PC-3 (cell line): ENCODE data around the gene PRSS38. TPM values are rescaled to one million over a fixed set of nuclear protein-coding genes. Genes with fewer than 3 reads are reported as not detected.

Experiments used
- ATAC-seq: fragments of 200-7000 bp; cut with Tn5 transposase; 2 replicates; pipeline ENCODE4 v1.9.1; 2020; ENCODE audit warnings: mild to moderate bottlenecking, moderate library complexity
- BruUV-seq: library from RNA; stranded (reverse); fragments of 400-500 nt; replicated peaks from 2 replicates; lab custom pipeline; 2021; lab: Mats Ljungman, UMichigan
- CTCF ChIA-PET: fragments of 300-600 bp; sonication (Branson Sonifier 250); formaldehyde crosslinking; loops from one replicate; lab custom pipeline; 2022; ENCODE audit warnings: antibody characterized with exemption; lab: Charles Lee
- POLR2A ChIA-PET: fragments of 300-600 bp; sonication (Branson Sonifier 250); formaldehyde crosslinking; loops from one replicate; lab custom pipeline; 2022; ENCODE audit warnings: antibody characterized with exemption; ENCODE audit not compliant: unreplicated experiment; lab: Charles Lee
- DNase-seq: peaks from one replicate; pipeline ENCODE4 v3.0.0-alpha.2; 2015
- H2AFZ ChIP-seq: fragments of 300-600 bp; sonication (generic); 2 replicates; pipeline ENCODE4 v1.6.0; 2016; ENCODE audit warnings: antibody characterized with exemption, low read length
- H3F3A ChIP-seq: fragments of 300-600 bp; sonication (generic); one replicate; pipeline ENCODE4 v1.6.0; 2017; ENCODE audit warnings: antibody characterized with exemption, low read length, control low read depth, mild to moderate bottlenecking; ENCODE audit not compliant: unreplicated experiment
- H3K27ac ChIP-seq: fragments of 300-600 bp; sonication (generic); 2 replicates; pipeline ENCODE4 v1.5.1; 2016; ENCODE audit warnings: mild to moderate bottlenecking, low read length
- H3K27me3 ChIP-seq: fragments of 300-600 bp; sonication (generic); 2 replicates; pipeline ENCODE4 v1.6.1; 2016; ENCODE audit warnings: low read length, mixed read lengths
- H3K36me3 ChIP-seq: fragments of 300-600 bp; sonication (generic); 2 replicates; pipeline ENCODE4 v1.6.1; 2016; ENCODE audit warnings: low read depth, mixed run types, low read length, mixed read lengths
- H3K4me1 ChIP-seq: fragments of 300-600 bp; sonication (generic); 2 replicates; pipeline ENCODE4 v1.5.1; 2016; ENCODE audit warnings: low read length; ENCODE audit not compliant: insufficient read depth
- H3K4me2 ChIP-seq: fragments of 300-600 bp; sonication (generic); 2 replicates; pipeline ENCODE4 v1.6.0; 2016; ENCODE audit warnings: low read length
- H3K4me3 ChIP-seq: fragments of 300-600 bp; sonication (generic); 2 replicates; pipeline ENCODE4 v1.5.1; 2016; ENCODE audit warnings: mild to moderate bottlenecking, low read length, mixed read lengths
- H3K79me2 ChIP-seq: fragments of 300-600 bp; sonication (generic); 2 replicates; pipeline ENCODE4 v1.6.1; 2017; ENCODE audit warnings: low read length, mixed read lengths
- H3K9ac ChIP-seq: fragments of 300-600 bp; sonication (generic); 2 replicates; pipeline ENCODE4 v1.6.0; 2016; ENCODE audit warnings: mild to moderate bottlenecking, low read length
- H3K9me2 ChIP-seq: fragments of 300-600 bp; sonication (generic); replicated peaks from 2 replicates; pipeline ENCODE4 v1.6.1; 2016; ENCODE audit warnings: mixed run types, low read length, mixed read lengths
- H3K9me3 ChIP-seq: fragments of 300-600 bp; sonication (generic); 2 replicates; pipeline ENCODE4 v1.6.1; 2016; ENCODE audit warnings: low read length, mixed read lengths
- H4K20me1 ChIP-seq: fragments of 300-600 bp; sonication (generic); 2 replicates; pipeline ENCODE4 v1.6.1; 2016; ENCODE audit warnings: low read length, mixed read lengths
- EZH2 ChIP-seq: fragments of 300-600 bp; sonication (generic); IDR thresholded peaks from one replicate; pipeline ENCODE4 v1.6.1; 2017; ENCODE audit warnings: antibody characterized with exemption, mild to moderate bottlenecking, low read length; ENCODE audit not compliant: unreplicated experiment
- EZH2phosphoT487 ChIP-seq: fragments of 300-600 bp; sonication (generic); IDR thresholded peaks from 2 replicates; pipeline ENCODE4 v1.6.1; 2018; ENCODE audit warnings: mild to moderate bottlenecking, antibody characterized with exemption, low read length, borderline replicate concordance
- intact Hi-C: fragments of 100-400 bp; cut with micrococcal nuclease; formaldehyde crosslinking; loops from 2 replicates; pipeline ENCODE4 v1.9.0; 2023
- total RNA-seq: library from RNA; depleted of rRNA; stranded (reverse); fragments of >200 nt; gene quantifications from 2 replicates; pipeline ENCODE4 v1.2.3, GENCODE V29; 2014
- TF ChIP-seq, protein P1 (sequence below): fragments of 300-600 bp; sonication (generic); conservative IDR thresholded peaks from 2 replicates; pipeline ENCODE4 v1.5.1; 2017; ENCODE audit warnings: antibody characterized with exemption, low read depth, mild to moderate bottlenecking, low read length

PRSS38 gene
- total RNA-seq, 1 experiment from 2014 or later: not detected

- H2AFZ ChIP-seq: no peak overlapping the region
- TF ChIP-seq EZH2 (no peak), EZH2phosphoT487 (no peak)
- TF ChIP-seq, protein P1, sequence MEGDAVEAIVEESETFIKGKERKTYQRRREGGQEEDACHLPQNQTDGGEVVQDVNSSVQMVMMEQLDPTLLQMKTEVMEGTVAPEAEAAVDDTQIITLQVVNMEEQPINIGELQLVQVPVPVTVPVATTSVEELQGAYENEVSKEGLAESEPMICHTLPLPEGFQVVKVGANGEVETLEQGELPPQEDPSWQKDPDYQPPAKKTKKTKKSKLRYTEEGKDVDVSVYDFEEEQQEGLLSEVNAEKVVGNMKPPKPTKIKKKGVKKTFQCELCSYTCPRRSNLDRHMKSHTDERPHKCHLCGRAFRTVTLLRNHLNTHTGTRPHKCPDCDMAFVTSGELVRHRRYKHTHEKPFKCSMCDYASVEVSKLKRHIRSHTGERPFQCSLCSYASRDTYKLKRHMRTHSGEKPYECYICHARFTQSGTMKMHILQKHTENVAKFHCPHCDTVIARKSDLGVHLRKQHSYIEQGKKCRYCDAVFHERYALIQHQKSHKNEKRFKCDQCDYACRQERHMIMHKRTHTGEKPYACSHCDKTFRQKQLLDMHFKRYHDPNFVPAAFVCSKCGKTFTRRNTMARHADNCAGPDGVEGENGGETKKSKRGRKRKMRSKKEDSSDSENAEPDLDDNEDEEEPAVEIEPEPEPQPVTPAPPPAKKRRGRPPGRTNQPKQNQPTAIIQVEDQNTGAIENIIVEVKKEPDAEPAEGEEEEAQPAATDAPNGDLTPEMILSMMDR: no peak
- CTCF ChIA-PET: interaction anchor here (0.8 kb wide), 1 partner anchor 85 kb away, joined by 3 read pairs; no protein-coding TSS in a partner anchor
- no TSS peak for BruUV-seq
- POLR2A ChIA-PET: no interaction called here
- H3K9me2 ChIP-seq: no peaks in the 10 kb centered on the region
- H3K4me3 ChIP-seq: no peak overlapping the region
- 0 out of 2 replicates have a peak, but pooled peaks cover 6% of the 10 kb centered on the region for H3K4me1 ChIP-seq
- no peaks in the 10 kb centered on the region for H3F3A ChIP-seq
- no peak overlapping the region for H3K27ac ChIP-seq
- H4K20me1 ChIP-seq: no peaks in the 10 kb centered on the region
- H3K79me2 ChIP-seq: no peaks in the 10 kb centered on the region
- no peaks in the 10 kb centered on the region for H3K36me3 ChIP-seq
- intact Hi-C loops: no loop called here
- H3K4me2 ChIP-seq: no peak overlapping the region
- DNase-seq (no peak), ATAC-seq (no peak)
- no peaks in the 10 kb centered on the region for H3K9me3 ChIP-seq
- H3K27me3 ChIP-seq: no peaks in the 10 kb centered on the region
- no peak overlapping the region for H3K9ac ChIP-seq
These were observed 33.8 kb downstream of the PRSS38 start for GRCh38 chr1:227849251-227849650.

DNA sequence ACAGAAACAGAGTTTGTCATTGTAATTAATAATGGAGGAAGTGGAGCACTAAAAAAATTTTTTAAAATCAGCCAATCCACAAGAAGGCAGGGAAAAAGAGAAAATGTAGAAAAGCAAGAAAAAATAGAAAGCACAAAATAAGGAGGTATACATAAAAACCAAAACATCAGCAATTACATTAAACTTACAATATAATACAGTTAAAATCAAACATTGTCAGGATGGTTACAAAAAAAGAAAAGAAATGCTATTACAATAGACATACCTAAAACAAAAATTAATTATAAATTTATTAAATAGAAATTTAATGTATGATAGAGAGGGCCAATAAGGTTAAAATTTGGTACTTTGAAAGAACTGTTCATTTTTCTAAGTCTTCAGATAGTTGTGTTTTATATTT lies 38.7 kb downstream of the PRSS38 start:
- Histone ChIP-seq H3K4me1 (no peaks in the 10 kb centered on the region), H3K9me2 (no peaks in the 10 kb centered on the region), H3K4me2 (no peak overlapping the region), H3F3A (no peaks in the 10 kb centered on the region), H3K4me3 (no peak overlapping the region), H4K20me1 (no peaks in the 10 kb centered on the region), H3K9me3 (no peaks in the 10 kb centered on the region), H3K9ac (no peak overlapping the region), H3K36me3 (no peaks in the 10 kb centered on the region), H3K27ac (no peak overlapping the region), H3K27me3 (no peaks in the 10 kb centered on the region), H3K79me2 (no peaks in the 10 kb centered on the region), H2AFZ (no peak overlapping the region)
- ATAC-seq: no peak
- TF ChIP-seq EZH2 (no peak), EZH2phosphoT487 (no peak)
- TF ChIP-seq, protein P1: no peak
- POLR2A ChIA-PET: no interaction called here
- intact Hi-C loops: no loop called here
- CTCF ChIA-PET: no interaction called here
- DNase-seq: no peak
- BruUV-seq: no TSS peak

- H3K27me3 ChIP-seq: no peaks in the 10 kb centered on the region
- no peaks in the 10 kb centered on the region for H3K9me2 ChIP-seq
- H2AFZ ChIP-seq: no peak overlapping the region
- intact Hi-C loops: no loop called here
- H3F3A ChIP-seq: no peaks in the 10 kb centered on the region
- no peaks in the 10 kb centered on the region for H3K4me1 ChIP-seq
- ChIA-PET POLR2A (no interaction called here), CTCF (no interaction called here)
- ATAC-seq (no peak), DNase-seq (no peak)
- no peaks in the 10 kb centered on the region for H3K9me3 ChIP-seq
- H3K27ac ChIP-seq: no peak overlapping the region
- no peak for TF ChIP-seq EZH2phosphoT487
- TF ChIP-seq, protein P1: no peak
- no peaks in the 10 kb centered on the region for H4K20me1 ChIP-seq
- H3K9ac ChIP-seq: no peak overlapping the region
- no peak overlapping the region for H3K4me3 ChIP-seq
- BruUV-seq: no TSS peak
- no peaks in the 10 kb centered on the region for H3K79me2 ChIP-seq
- no peak overlapping the region for H3K4me2 ChIP-seq
- H3K36me3 ChIP-seq: no peaks in the 10 kb centered on the region
These were observed 40.2 kb downstream of the PRSS38 start for GRCh38 chr1:227855687-227856086.
